CD8-positive, alpha-beta memory T cell (primary cell): ENCODE measurements around the gene SMAD7. TPM values are rescaled to one million over a fixed set of nuclear protein-coding genes. Genes with fewer than 3 reads are reported as not detected.

Experiments used
- CTCF ChIA-PET: fragments of 350-600 bp; sonication (Branson Sonifier 250); formaldehyde crosslinking; loops from one replicate; lab custom pipeline; 2021; ENCODE audit warnings: antibody characterized with exemption; lab: Charles Lee
- POLR2A ChIA-PET: fragments of 350-600 bp; sonication (Branson Sonifier 250); formaldehyde crosslinking; loops from one replicate; lab custom pipeline; 2021; ENCODE audit warnings: antibody characterized with exemption; lab: Charles Lee
- DNase-seq, 5 donors: peaks; one replicate each; pipeline versions ENCODE4 v3.0.0 to v3.0.0-alpha.2; 2020 to 2022; ENCODE audit warnings: mixed read lengths in 1 of 5
- H3K27ac ChIP-seq: one replicate; pipeline ENCODE4 v1.7.0; 2013; ENCODE audit warnings: low read depth, mild to moderate bottlenecking, low read length, moderate library complexity
- H3K27me3 ChIP-seq: 2 replicates; pipeline ENCODE4 v1.7.0; 2013; ENCODE audit warnings: low read length, mild to moderate bottlenecking; ENCODE audit not compliant: insufficient read depth, poor library complexity, severe bottlenecking
- H3K36me3 ChIP-seq: 2 replicates; pipeline ENCODE4 v1.7.0; 2013; ENCODE audit warnings: mild to moderate bottlenecking, low read length, moderate library complexity; ENCODE audit not compliant: insufficient read depth
- H3K4me1 ChIP-seq: 2 replicates; pipeline ENCODE4 v1.7.0; 2013; ENCODE audit warnings: mild to moderate bottlenecking, low read length, moderate library complexity; ENCODE audit not compliant: insufficient read depth
- H3K4me3 ChIP-seq: 2 replicates; pipeline ENCODE4 v1.7.0; 2013; ENCODE audit warnings: mild to moderate bottlenecking, low read length
- H3K9me3 ChIP-seq: 2 replicates; pipeline ENCODE4 v1.7.0; 2013; ENCODE audit warnings: mild to moderate bottlenecking, low read length
- H3K27ac Mint-ChIP-seq, 8 donors: one replicate each; pipeline ENCODE4 v1.8.0; 2020 to 2021; ENCODE audit warnings: mixed read lengths in 8 of 8, mild to moderate bottlenecking in 6 of 8, inconsistent platforms in 3 of 8, moderate library complexity in 3 of 8
- H3K27me3 Mint-ChIP-seq, 2 donors: one replicate each; pipeline ENCODE4 v1.8.0; 2020 to 2021; ENCODE audit warnings: mixed read lengths in 2 of 2, mild to moderate bottlenecking in 1 of 2, moderate library complexity in 1 of 2
- H3K36me3 Mint-ChIP-seq, 3 donors: one replicate each; pipeline ENCODE4 v1.8.0; 2020 to 2021; ENCODE audit warnings: mixed read lengths in 3 of 3, inconsistent platforms in 1 of 3, mild to moderate bottlenecking in 1 of 3
- H3K4me1 Mint-ChIP-seq, 3 donors: one replicate each; pipeline ENCODE4 v1.8.0; 2020 to 2021; ENCODE audit warnings: mixed read lengths in 3 of 3, inconsistent platforms in 1 of 3, mild to moderate bottlenecking in 1 of 3
- H3K4me3 Mint-ChIP-seq, 7 donors: one replicate each; pipeline ENCODE4 v1.8.0; 2020 to 2021; ENCODE audit warnings: mixed read lengths in 7 of 7, mild to moderate bottlenecking in 6 of 7, moderate library complexity in 4 of 7, inconsistent platforms in 2 of 7
- H3K9me3 Mint-ChIP-seq, 5 donors: one replicate each; pipeline ENCODE4 v1.8.0; 2020 to 2022; ENCODE audit warnings: mixed read lengths in 5 of 5, mild to moderate bottlenecking in 3 of 5, moderate library complexity in 2 of 5, inconsistent platforms in 1 of 5
- polyA plus RNA-seq: library from polyadenylated mRNA; unstranded; fragments of 300-500 nt; fragmentation: Illumina TruSeq; gene quantifications from one replicate; pipeline ENCODE4 v1.2.3, GENCODE V29; 2021
- total RNA-seq, 2 experiments: library from RNA; stranded (reverse); gene quantifications; one replicate each; pipeline ENCODE4 v1.2.3, GENCODE V29; 2021

SMAD7 gene
- total and polyA plus RNA-seq, 3 experiments from 2014 or later: 7.0 to 23.3 (median 23.3) TPM

DNA sequence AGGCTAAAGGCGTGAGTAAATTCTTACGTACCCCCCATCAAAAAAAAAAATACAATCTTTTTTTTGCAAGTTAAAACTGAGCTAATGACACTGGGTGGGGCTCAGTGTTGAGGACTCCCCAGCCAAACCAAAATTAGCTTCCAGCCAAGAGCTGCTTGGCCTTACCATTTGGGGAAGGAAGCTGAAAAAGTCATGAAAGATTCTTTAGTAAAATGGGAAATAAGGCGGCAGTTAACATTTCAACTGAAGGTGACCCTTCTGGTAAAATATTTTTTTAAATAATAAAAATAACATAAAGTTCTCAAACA lies 16.4 kb downstream of the SMAD7 start:
- peak overlapping the region in 5 of 7 donors; percentile 37 to 84 (median 77) for H3K4me3 Mint-ChIP-seq
- Histone ChIP-seq H3K36me3 (no peaks in the 10 kb centered on the region), H3K4me3 (no peak overlapping the region), H3K27ac (no peak overlapping the region), H3K9me3 (no peaks in the 10 kb centered on the region), H3K4me1 (peaks cover 90% of the 10 kb centered on the region), H3K27me3 (no peaks in the 10 kb centered on the region)
- peaks cover 79 to 100% (median 95%) of the 10 kb centered on the region in 3 donors for H3K4me1 Mint-ChIP-seq
- DNase-seq: no peak
- no peaks in the 10 kb centered on the region for H3K9me3 Mint-ChIP-seq
- peak overlapping the region; percentile 50 to 94 (median 86) for H3K27ac Mint-ChIP-seq
- ChIA-PET CTCF (interaction anchor here (0.9 to 1.3 kb wide), 2 partner anchors 18 to 166 kb away, joined by 3 read pairs; no protein-coding TSS in a partner anchor), POLR2A (no interaction called here)
- peaks cover 0 to 6% of the 10 kb centered on the region in 2 donors for H3K27me3 Mint-ChIP-seq
- H3K36me3 Mint-ChIP-seq: peaks cover 0 to 43% (median 9%) of the 10 kb centered on the region in 3 donors

DNA sequence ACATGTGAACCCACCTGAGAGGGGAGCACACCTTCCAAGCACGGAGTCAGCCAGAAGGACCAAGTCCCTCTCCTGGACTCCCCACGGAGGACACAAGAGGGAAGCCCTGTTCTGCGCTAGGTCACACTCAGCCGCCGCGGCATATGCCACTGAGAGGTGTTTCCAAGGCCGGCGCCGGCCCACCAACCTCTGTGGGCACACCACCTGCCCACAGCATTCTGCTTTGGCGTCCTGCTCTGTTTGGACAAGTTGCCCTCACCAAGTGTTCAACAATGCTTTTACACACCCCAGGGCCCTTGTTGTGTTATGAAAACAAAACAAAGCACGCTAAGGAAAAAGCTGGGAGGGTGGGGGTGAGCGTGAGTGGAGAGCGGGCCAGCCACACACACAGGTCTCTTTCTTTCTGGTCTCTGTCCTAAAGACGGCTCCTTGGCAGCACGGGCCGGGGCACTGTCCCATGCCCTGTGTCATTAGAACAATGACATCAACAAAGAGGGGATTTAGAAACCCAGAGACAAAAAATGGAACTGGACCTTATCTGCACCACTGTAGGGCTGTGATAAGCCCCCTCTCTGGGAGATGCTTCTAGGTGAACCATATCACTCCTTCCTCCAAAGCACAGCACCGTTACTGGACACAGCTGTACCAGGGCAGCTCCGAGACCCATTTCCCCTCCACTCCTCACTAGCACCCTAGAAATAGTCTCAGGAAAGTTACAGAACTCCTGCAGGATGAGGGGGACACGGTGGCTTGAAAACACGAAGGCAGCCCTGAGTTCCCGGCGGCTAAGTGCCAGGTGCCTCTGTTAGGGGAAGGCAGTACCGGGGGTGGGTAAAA lies 17.0 kb downstream of the SMAD7 start:
- H3K9me3 ChIP-seq: no peaks in the 10 kb centered on the region
- Mint-ChIP-seq H3K27me3 (peaks cover 0 to 9% of the 10 kb centered on the region in 2 donors), H3K27ac (peak overlapping the region in 7 of 8 donors; percentile 61 to 91 (median 85)), H3K36me3 (peaks cover 0 to 41% (median 9%) of the 10 kb centered on the region in 3 donors), H3K4me3 (peak overlapping the region; percentile 21 to 79 (median 65)), H3K9me3 (no peaks in the 10 kb centered on the region), H3K4me1 (peaks cover 84 to 100% (median 96%) of the 10 kb centered on the region in 3 donors)
- no peak for DNase-seq
- ChIA-PET CTCF (interaction anchor here (0.9 to 1.3 kb wide), 2 partner anchors 19 to 165 kb away, joined by 3 read pairs; no protein-coding TSS in a partner anchor), POLR2A (no interaction called here)
- peak overlapping the region; percentile 18 for H3K4me3 ChIP-seq
- H3K27me3 ChIP-seq: no peaks in the 10 kb centered on the region
- no peaks in the 10 kb centered on the region for H3K36me3 ChIP-seq
- peaks cover 91% of the 10 kb centered on the region for H3K4me1 ChIP-seq
- H3K27ac ChIP-seq: no peak overlapping the region

DNA sequence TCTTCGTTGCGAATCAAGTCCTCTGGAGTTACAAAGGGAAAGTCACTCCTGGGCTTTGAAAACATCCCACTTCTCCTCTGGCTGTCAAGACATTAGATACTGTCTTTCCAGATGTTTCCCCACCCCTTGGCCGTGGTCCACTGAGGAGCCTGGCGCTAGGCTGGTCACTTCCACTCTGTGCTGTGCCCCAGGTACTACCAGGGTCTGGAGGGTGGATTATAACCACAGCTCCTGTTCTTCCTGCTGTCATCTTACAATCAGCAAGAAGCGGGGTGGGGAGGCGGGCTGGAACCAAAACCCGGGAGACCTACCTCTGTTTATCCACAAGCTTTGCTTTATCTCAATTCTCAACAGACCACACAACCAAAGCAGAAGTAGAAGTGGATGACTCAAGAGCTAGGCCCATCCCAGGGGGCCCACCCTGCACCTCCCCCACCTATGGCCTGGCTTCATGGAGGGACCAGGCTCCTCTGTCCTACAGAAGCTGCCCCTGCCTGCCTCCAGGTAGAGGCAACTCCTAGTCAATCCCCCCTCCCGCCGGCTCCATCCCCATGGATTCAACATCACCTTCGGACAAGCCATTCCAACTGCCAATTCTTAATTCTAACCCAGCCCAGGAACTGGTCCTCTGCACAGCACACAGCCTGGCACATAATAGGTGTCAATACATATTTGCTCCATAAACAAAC lies 17.8 kb downstream of the SMAD7 start:
- POLR2A ChIA-PET: no interaction called here
- no peak for DNase-seq
- Mint-ChIP-seq H3K4me3 (peak overlapping the region; percentile 63 to 84 (median 75)), H3K36me3 (peaks cover 0 to 34% (median 7%) of the 10 kb centered on the region in 3 donors), H3K27ac (peak overlapping the region; percentile 77 to 94 (median 90)), H3K9me3 (no peaks in the 10 kb centered on the region), H3K27me3 (peaks cover 0 to 7% of the 10 kb centered on the region in 2 donors), H3K4me1 (peaks cover 84 to 100% (median 96%) of the 10 kb centered on the region in 3 donors)
- H3K36me3 ChIP-seq: no peaks in the 10 kb centered on the region
- CTCF ChIA-PET: interaction anchor here (0.9 to 1.7 kb wide), 2 partner anchors 9 to 19 kb away, joined by 3 read pairs; no protein-coding TSS in a partner anchor
- H3K4me1 ChIP-seq: peaks cover 91% of the 10 kb centered on the region
- H3K9me3 ChIP-seq: no peaks in the 10 kb centered on the region
- peak overlapping the region; percentile 25 for H3K27ac ChIP-seq
- no peaks in the 10 kb centered on the region for H3K27me3 ChIP-seq
- H3K4me3 ChIP-seq: no peak overlapping the region

DNA sequence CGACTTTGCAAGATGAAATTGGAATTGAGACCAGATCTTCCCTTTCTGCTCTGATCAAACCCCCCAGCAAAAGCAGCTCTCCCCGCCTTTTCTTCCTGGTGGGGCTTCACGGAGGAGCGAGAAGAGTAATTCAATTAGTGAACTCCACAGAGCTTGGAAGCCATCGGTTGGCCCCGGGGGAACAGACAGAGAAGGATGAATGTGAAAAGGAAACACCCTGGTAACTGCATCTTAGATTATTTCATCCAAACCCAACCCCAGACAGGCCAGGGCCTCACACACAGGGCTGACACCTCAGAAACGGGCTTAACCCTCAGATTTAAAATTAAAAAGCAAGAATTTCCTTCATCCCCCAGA lies 18.3 kb downstream of the SMAD7 start:
- Mint-ChIP-seq H3K4me3 (peak overlapping the region; percentile 63 to 84 (median 75)), H3K27me3 (peaks cover 0 to 7% of the 10 kb centered on the region in 2 donors), H3K36me3 (peaks cover 0 to 32% (median 7%) of the 10 kb centered on the region in 3 donors), H3K27ac (peak overlapping the region; percentile 77 to 94 (median 90)), H3K9me3 (no peaks in the 10 kb centered on the region), H3K4me1 (peaks cover 84 to 100% (median 96%) of the 10 kb centered on the region in 3 donors)
- ChIA-PET POLR2A (no interaction called here), CTCF (interaction anchor here (0.9 to 1.7 kb wide), 2 partner anchors 9 to 20 kb away, joined by 3 read pairs; no protein-coding TSS in a partner anchor)
- Histone ChIP-seq H3K4me1 (peaks cover 91% of the 10 kb centered on the region), H3K36me3 (no peaks in the 10 kb centered on the region), H3K27me3 (no peaks in the 10 kb centered on the region), H3K9me3 (no peaks in the 10 kb centered on the region), H3K4me3 (no peak overlapping the region), H3K27ac (peak overlapping the region; percentile 25)
- DNase-seq: no peak

DNA sequence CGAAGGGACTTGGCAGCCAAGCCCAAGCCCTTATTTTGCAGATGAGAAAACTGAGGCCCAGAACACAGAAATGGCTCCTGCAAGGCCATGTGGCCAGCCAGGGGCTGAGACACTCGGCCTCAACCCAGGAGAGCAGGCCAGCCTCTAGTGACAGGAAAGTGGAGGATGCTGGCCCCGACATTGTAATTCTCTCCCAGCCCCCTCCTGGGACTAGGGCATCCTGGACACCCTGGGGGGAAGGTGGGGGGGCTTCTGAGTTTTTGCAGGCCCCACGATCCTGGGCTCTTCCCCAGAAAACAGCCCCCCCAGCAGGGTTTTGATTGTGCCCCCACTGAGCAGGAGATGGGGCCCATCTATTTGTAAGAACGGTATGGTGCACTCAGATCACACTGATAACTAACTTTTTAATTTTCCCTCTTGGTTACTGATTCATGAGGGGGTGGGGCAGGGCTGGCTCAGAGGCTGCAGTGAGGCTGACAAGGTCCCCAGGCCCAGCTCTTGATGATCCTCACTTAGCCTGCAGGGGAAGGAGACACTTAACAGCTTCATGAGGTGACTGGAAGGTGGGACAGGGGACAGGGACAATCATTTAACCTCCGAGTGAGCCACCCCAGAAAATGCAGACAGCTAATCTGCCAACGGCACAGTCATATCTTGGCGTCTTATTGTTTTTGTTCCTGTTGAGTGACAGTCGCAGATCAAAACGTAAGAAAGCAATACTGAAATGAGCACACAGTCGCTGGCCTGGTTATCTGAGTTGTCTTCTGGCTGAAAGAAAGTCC lies 18.9 kb downstream of the SMAD7 start:
- H3K4me3 ChIP-seq: no peak overlapping the region
- peak overlapping the region; percentile 77 to 94 (median 90) for H3K27ac Mint-ChIP-seq
- H3K4me1 ChIP-seq: peaks cover 92% of the 10 kb centered on the region
- peaks cover 86 to 100% (median 96%) of the 10 kb centered on the region in 3 donors for H3K4me1 Mint-ChIP-seq
- H3K36me3 Mint-ChIP-seq: peaks cover 0 to 32% (median 7%) of the 10 kb centered on the region in 3 donors
- ChIA-PET POLR2A (no interaction called here), CTCF (interaction anchor here (0.9 to 1.7 kb wide), 2 partner anchors 10 to 20 kb away, joined by 3 read pairs; no protein-coding TSS in a partner anchor)
- H3K36me3 ChIP-seq: no peaks in the 10 kb centered on the region
- no peak for DNase-seq
- peak overlapping the region; percentile 25 for H3K27ac ChIP-seq
- peak overlapping the region; percentile 63 to 84 (median 75) for H3K4me3 Mint-ChIP-seq
- peaks cover 0 to 7% of the 10 kb centered on the region in 2 donors for H3K27me3 Mint-ChIP-seq
- no peaks in the 10 kb centered on the region for H3K9me3 Mint-ChIP-seq
- no peaks in the 10 kb centered on the region for H3K27me3 ChIP-seq
- H3K9me3 ChIP-seq: no peaks in the 10 kb centered on the region

DNA sequence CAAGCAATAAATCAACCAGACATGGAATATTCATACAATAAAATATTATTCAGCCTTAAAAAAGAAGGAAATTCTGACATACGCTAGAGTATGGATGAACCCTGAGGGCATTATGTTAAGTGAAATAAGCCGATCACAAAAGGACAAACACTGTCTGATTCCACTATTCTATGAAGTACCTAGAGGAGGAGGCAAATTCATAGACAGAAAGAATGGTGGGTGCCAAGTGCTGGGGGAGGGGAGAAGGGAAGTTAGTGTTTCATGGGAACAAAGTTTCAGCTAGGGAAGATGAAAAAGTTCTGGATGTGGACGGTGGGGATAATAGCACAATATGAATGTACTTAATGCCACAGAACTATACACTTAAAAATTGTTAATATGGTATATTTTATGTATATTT lies 19.8 kb downstream of the SMAD7 start:
- H3K9me3 Mint-ChIP-seq: no peaks in the 10 kb centered on the region
- CTCF ChIA-PET: interaction anchor here (1.6 to 1.7 kb wide), 2 partner anchors 11 to 154 kb away, joined by 3 to 4 read pairs; no protein-coding TSS in a partner anchor
- H3K36me3 Mint-ChIP-seq: peaks cover 0 to 31% (median 5%) of the 10 kb centered on the region in 3 donors
- H3K4me1 Mint-ChIP-seq: peaks cover 87 to 100% (median 93%) of the 10 kb centered on the region in 3 donors
- no peak overlapping the region for H3K4me3 ChIP-seq
- no peak overlapping the region for H3K27ac ChIP-seq
- H3K9me3 ChIP-seq: no peaks in the 10 kb centered on the region
- H3K4me3 Mint-ChIP-seq: peak overlapping the region in 4 of 7 donors; percentile 4 to 63 (median 56)
- peak overlapping the region; percentile 26 to 98 (median 80) for H3K27ac Mint-ChIP-seq
- no peak for DNase-seq
- H3K36me3 ChIP-seq: no peaks in the 10 kb centered on the region
- POLR2A ChIA-PET: interaction anchor here (0.6 to 1.0 kb wide), 2 partner anchors 10 to 22 kb away, joined by 3 to 6 read pairs; no protein-coding TSS in a partner anchor
- H3K4me1 ChIP-seq: peaks cover 87% of the 10 kb centered on the region
- no peaks in the 10 kb centered on the region for H3K27me3 ChIP-seq
- peaks cover 0 to 7% of the 10 kb centered on the region in 2 donors for H3K27me3 Mint-ChIP-seq
